HEK293T (cell line): Measurements from ENCODE around the gene GMPR.

Source experiments
- ARNT ChIP-seq: fragments of 450-650 bp; IDR thresholded peaks from 2 replicates; pipeline ENCODE4 v1.6.1; 2017; ENCODE audit warnings: mild to moderate bottlenecking
- SP1 ChIP-seq: fragments of 450-650 bp; IDR thresholded peaks from 2 replicates; pipeline ENCODE4 v1.6.1; 2017

- TF ChIP-seq SP1 (no peak), ARNT (no peak)
Observed at GRCh38 chr6:16292942-16293341, 54.6 kb downstream of the GMPR start.
